A673 (cell line): ENCODE results near the gene HLA-A. TPM values are rescaled to one million over a fixed set of nuclear protein-coding genes. Genes with fewer than 3 reads are reported as not detected.
"Not testable (repeated sequence)": the region's sequence is repeated elsewhere in the genome, so short reads cannot be mapped to it uniquely, and the experiment has no call there.

Experiments
- BruUV-seq: library from RNA; stranded (reverse); fragments of 400-500 nt; replicated peaks from 2 replicates; lab custom pipeline; 2021; lab: Mats Ljungman, UMichigan
- CTCF ChIA-PET: fragments of 300-600 bp; sonication (Branson Sonifier 250); formaldehyde crosslinking; loops from one replicate; lab custom pipeline; 2022; ENCODE audit warnings: antibody characterized with exemption; lab: Charles Lee
- POLR2A ChIA-PET: fragments of 300-600 bp; sonication (Branson Sonifier 250); formaldehyde crosslinking; loops from one replicate; lab custom pipeline; 2022; ENCODE audit warnings: antibody characterized with exemption; ENCODE audit not compliant: low non-redundant PET; lab: Charles Lee
- DNase-seq: peaks from one replicate; pipeline ENCODE4 v3.0.0-alpha.2; 2015; ENCODE audit warnings: low spot score
- H3K27ac ChIP-seq: fragments of 200-600 bp; sonication (generic); 2 replicates; pipeline ENCODE4 v1.5.1; 2016; ENCODE audit warnings: mixed run types, low read depth, mild to moderate bottlenecking, mixed read lengths, antibody characterized with exemption, low read length; ENCODE audit not compliant: poor library complexity, severe bottlenecking
- H3K27me3 ChIP-seq: fragments of 200-600 bp; sonication (generic); replicated peaks from 2 replicates; pipeline ENCODE4 v1.6.1; 2017; ENCODE audit warnings: mixed run types, low read depth, mild to moderate bottlenecking, mixed read lengths, antibody characterized with exemption, low read length; ENCODE audit not compliant: insufficient read depth, poor library complexity
- H3K36me3 ChIP-seq: fragments of 200-600 bp; sonication (generic); 2 replicates; pipeline ENCODE4 v1.6.1; 2016; ENCODE audit warnings: mixed run types, mild to moderate bottlenecking, mixed read lengths, antibody characterized with exemption, low read length; ENCODE audit not compliant: insufficient read depth, poor library complexity, severe bottlenecking
- H3K4me1 ChIP-seq: fragments of 200-600 bp; sonication (generic); 2 replicates; pipeline ENCODE4 v1.6.1; 2017; ENCODE audit warnings: mixed run types, mild to moderate bottlenecking, mixed read lengths, antibody characterized with exemption, low read length; ENCODE audit not compliant: insufficient read depth, poor library complexity, severe bottlenecking
- H3K4me3 ChIP-seq: fragments of 200-600 bp; sonication (generic); 2 replicates; pipeline ENCODE4 v1.5.1; 2016; ENCODE audit warnings: low read depth, mixed run types, mild to moderate bottlenecking, mixed read lengths, low read length; ENCODE audit not compliant: poor library complexity, severe bottlenecking
- H3K9me3 ChIP-seq: fragments of 200-600 bp; sonication (generic); 2 replicates; pipeline ENCODE4 v1.6.1; 2016; ENCODE audit warnings: mixed run types, low read depth, mild to moderate bottlenecking, mixed read lengths, antibody characterized with exemption, low read length; ENCODE audit not compliant: poor library complexity, severe bottlenecking
- CTCF ChIP-seq: fragments of 300-800, 200-600 bp; sonication (generic); conservative IDR thresholded peaks from 2 replicates; pipeline ENCODE4 v1.5.1; 2017; ENCODE audit warnings: low read depth, mild to moderate bottlenecking, antibody characterized with exemption, low read length, moderate library complexity, mixed read lengths
- EZH2 ChIP-seq: fragments of 200-600 bp; sonication (generic); IDR thresholded peaks from 2 replicates; pipeline ENCODE4 v1.6.1; 2017; ENCODE audit warnings: borderline replicate concordance, low read depth, mild to moderate bottlenecking, mixed read lengths, antibody characterized with exemption, low read length; ENCODE audit not compliant: poor library complexity, severe bottlenecking
- intact Hi-C: fragments of 100-400 bp; cut with micrococcal nuclease; formaldehyde crosslinking; loops from one replicate; pipeline ENCODE4 v1.10.0; 2022; ENCODE audit not compliant: unreplicated experiment
- total RNA-seq: library from RNA; stranded (reverse); gene quantifications from 2 replicates; pipeline ENCODE4 v1.2.3, GENCODE V29; 2021

The HLA-A gene
- total RNA-seq, 1 experiment from 2014 or later, result 190 TPM

DNA sequence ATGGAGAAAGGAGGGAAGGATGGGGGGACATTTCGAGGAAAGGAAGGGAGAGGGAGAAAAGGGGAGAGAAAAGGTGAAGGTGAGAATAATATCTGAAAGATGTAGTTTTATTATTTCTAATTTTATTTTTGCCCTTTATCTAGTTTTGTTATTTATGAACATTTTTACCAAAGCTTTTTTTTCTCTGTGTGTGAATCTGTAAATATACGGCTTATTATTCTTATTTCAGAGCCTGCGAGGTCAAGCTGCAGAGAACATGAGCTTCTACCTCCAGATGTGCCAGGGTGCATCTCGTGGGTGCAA is 35.0 kb downstream of the HLA-A start:
- no TSS peak for BruUV-seq

GRCh38 chr6:29980013-29980412 is 37.7 kb downstream of the HLA-A start:
- H3K4me1 ChIP-seq, H3K27me3 ChIP-seq, CTCF ChIA-PET, BruUV-seq, H3K9me3 ChIP-seq, H3K4me3 ChIP-seq, DNase-seq, H3K36me3 ChIP-seq, H3K27ac ChIP-seq, POLR2A ChIA-PET, intact Hi-C loops: not testable (repeated sequence)

More for the DNA sequence above, 35.0 kb downstream of the HLA-A start:
- Histone ChIP-seq H3K27ac (no peak overlapping the region), H3K4me1 (no peaks in the 10 kb centered on the region), H3K9me3 (no peaks in the 10 kb centered on the region), H3K36me3 (no peaks in the 10 kb centered on the region), H3K4me3 (peak overlapping the region; percentile 49), H3K27me3 (no peaks in the 10 kb centered on the region)
- TF ChIP-seq EZH2 (no peak), CTCF (no peak)
- ChIA-PET POLR2A (no interaction called here), CTCF (no interaction called here)
- intact Hi-C loops, result loop anchor here (2.0 kb wide), 1 partner anchor 25 kb away; no protein-coding TSS in a partner anchor
- no peak for DNase-seq

DNA sequence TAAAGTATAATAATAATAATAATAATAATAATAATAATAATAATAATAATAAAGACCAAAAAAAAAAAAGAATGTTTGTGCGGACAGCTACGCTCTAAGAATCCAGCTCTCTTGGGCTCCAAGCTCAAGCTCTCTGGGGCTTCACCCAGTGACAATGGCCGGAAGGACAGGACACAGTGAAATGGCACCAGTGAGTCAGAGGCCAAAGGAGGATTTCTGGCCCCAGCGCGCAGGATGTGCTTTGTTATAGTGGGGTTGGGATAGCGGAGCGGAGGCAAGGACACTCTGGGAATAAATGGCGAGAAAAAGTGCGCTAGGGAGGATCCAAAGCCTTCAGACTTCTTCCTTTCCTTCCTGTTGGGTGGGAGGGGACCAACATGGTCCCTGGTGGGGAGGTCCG is 38.2 kb downstream of the HLA-A start:
- no peak for DNase-seq
- H3K27me3 ChIP-seq, result no peaks in the 10 kb centered on the region
- ChIA-PET POLR2A (no interaction called here), CTCF (no interaction called here)
- H3K4me3 ChIP-seq, result no peak overlapping the region
- BruUV-seq, result no TSS peak
- H3K9me3 ChIP-seq, result no peaks in the 10 kb centered on the region
- H3K27ac ChIP-seq, result no peak overlapping the region
- TF ChIP-seq CTCF (no peak), EZH2 (no peak)
- no peaks in the 10 kb centered on the region for H3K4me1 ChIP-seq
- H3K36me3 ChIP-seq, result no peaks in the 10 kb centered on the region
- intact Hi-C loops, result no loop called here

DNA sequence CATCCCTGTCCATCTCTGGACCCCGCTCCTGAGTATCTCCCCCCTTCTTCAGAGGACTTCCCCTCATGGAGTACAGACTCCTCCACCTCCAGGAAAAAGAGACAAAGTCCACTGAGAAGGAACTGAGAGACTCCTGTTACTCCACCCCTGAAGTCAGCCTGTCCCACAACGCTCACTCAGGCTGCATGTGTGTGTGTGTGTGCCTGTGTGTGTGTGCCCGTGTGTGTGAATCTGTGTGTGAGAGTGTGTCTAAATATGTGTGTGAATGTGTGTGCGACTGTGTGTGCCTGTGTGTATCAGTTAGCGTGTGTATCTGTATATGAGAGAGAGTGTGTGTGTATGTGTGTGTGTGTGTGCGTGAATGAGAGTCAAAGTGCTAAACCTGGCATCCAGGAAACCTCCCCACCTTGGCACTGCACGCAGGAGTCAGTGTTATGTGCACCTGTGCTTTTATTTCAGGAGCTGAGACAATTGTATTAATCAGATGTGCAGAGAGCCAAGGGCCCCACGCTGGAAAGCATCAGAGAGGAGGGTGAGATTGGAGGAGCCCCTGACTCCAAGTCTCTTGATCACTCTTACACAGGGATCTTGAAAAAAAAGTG is 39.0 kb downstream of the HLA-A start:
- intact Hi-C loops, result no loop called here
- ChIA-PET POLR2A (no interaction called here), CTCF (interaction anchor here (0.7 kb wide), 1 partner anchor 377 kb away, joined by 5 read pairs; no protein-coding TSS in a partner anchor)
- no peak for DNase-seq
- Histone ChIP-seq H3K36me3 (no peaks in the 10 kb centered on the region), H3K27me3 (no peaks in the 10 kb centered on the region), H3K4me1 (no peaks in the 10 kb centered on the region), H3K27ac (no peak overlapping the region), H3K9me3 (no peaks in the 10 kb centered on the region), H3K4me3 (no peak overlapping the region)
- no TSS peak for BruUV-seq
- no peak for TF ChIP-seq EZH2
- no peak for TF ChIP-seq CTCF
